CD14-positive monocyte (primary cell): ENCODE data around the gene OR2J1. TPM values are rescaled to one million over a fixed set of nuclear protein-coding genes. Genes with fewer than 3 reads are reported as not detected.

Experiments
- DNase-seq, 3 donors: peaks; one replicate each; pipeline ENCODE4 v3.0.0-alpha.2; 2011 to 2022
- H2AFZ ChIP-seq: 2 replicates; pipeline ENCODE4 v1.6.0; 2012; ENCODE audit warnings: mild to moderate bottlenecking, low read depth, low read length, inconsistent platforms; ENCODE audit not compliant: insufficient read depth, poor library complexity, severe bottlenecking
- H3K27ac ChIP-seq, 2 donors: 1 replicate in 1 of 2; 2 replicates in 1 of 2; pipeline ENCODE4 v1.5.1; 2012 to 2013; ENCODE audit warnings: low read length in 2 of 2, control low read depth in 1 of 2, inconsistent platforms in 1 of 2, low read depth in 1 of 2, mild to moderate bottlenecking in 1 of 2
- H3K27me3 ChIP-seq, 2 donors: one replicate each; pipeline versions ENCODE4 v1.6.0 to v1.6.1; 2011 to 2013; ENCODE audit warnings: low read length in 2 of 2; ENCODE audit not compliant: control insufficient read depth in 2 of 2, insufficient read depth in 2 of 2
- H3K36me3 ChIP-seq, 2 donors: replicated peaks in 1 of 2; 1 replicate in 1 of 2; 2 replicates in 1 of 2; pipeline versions ENCODE4 v1.5.1 to v1.6.1; 2012 to 2013; ENCODE audit warnings: low read length in 2 of 2, control low read depth in 1 of 2, inconsistent platforms in 1 of 2, mild to moderate bottlenecking in 1 of 2; ENCODE audit not compliant: insufficient read depth in 2 of 2, control insufficient read depth in 1 of 2
- H3K4me1 ChIP-seq, 2 donors: 1 replicate in 1 of 2; 2 replicates in 1 of 2; pipeline versions ENCODE4 v1.5.1 to v1.6.1; 2012 to 2013; ENCODE audit warnings: low read length in 2 of 2, control low read depth in 1 of 2, inconsistent platforms in 1 of 2, mild to moderate bottlenecking in 1 of 2, moderate library complexity in 1 of 2; ENCODE audit not compliant: insufficient read depth in 2 of 2, control insufficient read depth in 1 of 2
- H3K4me2 ChIP-seq: replicated peaks from 2 replicates; pipeline ENCODE3; 2012; ENCODE audit warnings: low read length, moderate library complexity, mild to moderate bottlenecking; ENCODE audit not compliant: poor library complexity, severe bottlenecking; ENCODE audit errors: extremely low read depth
- H3K4me3 ChIP-seq, 3 experiments: fragments of 200-600 bp in 1 of 3; sonication (generic) in 1 of 3; replicated peaks in 1 of 3; 1 replicate in 2 of 3; 2 replicates in 1 of 3; pipeline ENCODE4 v1.5.1; 2011 to 2013; ENCODE audit warnings: low read length in 3 of 3, mild to moderate bottlenecking in 3 of 3, control low read depth in 2 of 3, low read depth in 2 of 3, inconsistent platforms in 1 of 3, moderate library complexity in 1 of 3
- H3K79me2 ChIP-seq: 2 replicates; pipeline ENCODE4 v1.6.0; 2012; ENCODE audit warnings: mild to moderate bottlenecking, control low read depth, inconsistent platforms, low read length, moderate library complexity; ENCODE audit not compliant: insufficient read depth
- H3K9ac ChIP-seq: 2 replicates; pipeline ENCODE4 v1.6.0; 2017; ENCODE audit warnings: low read length, mild to moderate bottlenecking; ENCODE audit not compliant: insufficient read depth, poor library complexity, severe bottlenecking
- H3K9me3 ChIP-seq, 2 donors: replicated peaks in 1 of 2; 1 replicate in 1 of 2; 2 replicates in 1 of 2; pipeline versions ENCODE4 v1.5.1 to v1.6.1; 2012 to 2013; ENCODE audit warnings: low read length in 2 of 2, control low read depth in 1 of 2; ENCODE audit not compliant: control insufficient read depth in 1 of 2, insufficient read depth in 1 of 2
- H4K20me1 ChIP-seq: 2 replicates; pipeline ENCODE4 v1.6.0; 2012; ENCODE audit warnings: mild to moderate bottlenecking, low read length, control low read depth, moderate library complexity; ENCODE audit not compliant: insufficient read depth
- H3K27ac Mint-ChIP-seq, 7 donors: one replicate each; pipeline ENCODE4 v1.8.0; 2020; ENCODE audit warnings: mild to moderate bottlenecking in 7 of 7, mixed read lengths in 7 of 7, moderate library complexity in 6 of 7, inconsistent platforms in 2 of 7
- H3K27me3 Mint-ChIP-seq, 3 donors: one replicate each; pipeline ENCODE4 v1.8.0; 2021 to 2022; ENCODE audit warnings: low read depth in 3 of 3, mild to moderate bottlenecking in 3 of 3, mixed read lengths in 3 of 3, moderate library complexity in 3 of 3, inconsistent platforms in 1 of 3
- H3K36me3 Mint-ChIP-seq, 2 donors: one replicate each; pipeline ENCODE4 v1.8.0; 2020; ENCODE audit warnings: mixed read lengths in 2 of 2, inconsistent platforms in 1 of 2, mild to moderate bottlenecking in 1 of 2
- H3K4me1 Mint-ChIP-seq: one replicate; pipeline ENCODE4 v1.8.0; 2020; ENCODE audit warnings: mild to moderate bottlenecking, mixed read lengths
- H3K4me3 Mint-ChIP-seq, 2 donors: one replicate each; pipeline ENCODE4 v1.8.0; 2020; ENCODE audit warnings: mild to moderate bottlenecking in 2 of 2, mixed read lengths in 2 of 2, moderate library complexity in 1 of 2
- H3K9me3 Mint-ChIP-seq, 7 donors: one replicate each; pipeline ENCODE4 v1.8.0; 2020 to 2022; ENCODE audit warnings: mixed read lengths in 7 of 7, mild to moderate bottlenecking in 6 of 7, moderate library complexity in 6 of 7, inconsistent platforms in 2 of 7
- CTCF ChIP-seq: fragments of 200-600 bp; IDR thresholded peaks from one replicate; pipeline ENCODE4 v1.8.0; 2022; ENCODE audit warnings: antibody characterized with exemption, mild to moderate bottlenecking
- WGBS: methylation state at CpG from one replicate; pipeline ENCODE4 v1.1.5; 2013; ENCODE audit warnings: missing lambda C conversion rate; ENCODE audit not compliant: insufficient coverage; 5-methylcytosine and 5-hydroxymethylcytosine counted together
- intact Hi-C, 2 donors: fragments of 100-400 bp; cut with micrococcal nuclease; formaldehyde crosslinking; loops; one replicate each; pipeline versions ENCODE4 v1.15.0 to v1.15.1; 2023
- polyA plus RNA-seq, 3 donors: library from polyadenylated mRNA; depleted of rRNA in 1 of 3; unstranded in 2 of 3; stranded (reverse) in 1 of 3; fragments of 300-500 nt in 2 of 3; fragments of >200 nt in 1 of 3; fragmentation: Illumina TruSeq in 2 of 3; gene quantifications; 1 replicate in 2 of 3; 2 replicates in 1 of 3; pipeline ENCODE4 v1.2.3, GENCODE V29; 2012 to 2021

OR2J1 gene
- polyA plus RNA-seq, 3 donors: not detected

GRCh38 chr6:29087213-29087612 is 12.1 kb upstream of the OR2J1 start, which contains the start of gene OR2B3:
Gene OR2B3 (minus strand): TSS chr6:29087313. CDS start chr6:29087248, 65 bp downstream.
- no peak within 1 kb of the TSS for H3K4me2 ChIP-seq
- Mint-ChIP-seq H3K9me3 (peaks cover 0 to 6% (median 3%) of the 10 kb centered on the region in 7 donors), H3K27ac (no peak within 1 kb of the TSS), H3K4me1 (no peaks in the 10 kb centered on the region), H3K4me3 (no peak within 1 kb of the TSS), H3K27me3 (peaks cover 0 to 4% (median 1%) of the 10 kb centered on the region in 3 donors), H3K36me3 (no peaks in the 10 kb centered on the region)
- TF ChIP-seq CTCF: no peak
- H2AFZ ChIP-seq: no peak within 1 kb of the TSS
- H4K20me1 ChIP-seq: no peaks in the 10 kb centered on the region
- no peaks in the 10 kb centered on the region for H3K36me3 ChIP-seq
- H3K9me3 ChIP-seq: peaks cover 0 to 3% of the 10 kb centered on the region in 2 donors
- DNase-seq: no peak
- H3K9ac ChIP-seq: no peak within 1 kb of the TSS
- H3K27me3 ChIP-seq: no peaks in the 10 kb centered on the region
- no peak within 1 kb of the TSS for H3K4me3 ChIP-seq
- intact Hi-C loops: no loop called here
- no CpG with 5 or more reads among the region's 1 CpG for WGBS
- H3K27ac ChIP-seq: no peak within 1 kb of the TSS
- H3K79me2 ChIP-seq: no peaks in the 10 kb centered on the region
- no peaks in the 10 kb centered on the region for H3K4me1 ChIP-seq

- no peaks in the 10 kb centered on the region for H3K36me3 Mint-ChIP-seq
- no peak overlapping the region for H3K27ac Mint-ChIP-seq
- intact Hi-C loops: no loop called here
- peaks cover 1 to 4% (median 2%) of the 10 kb centered on the region in 3 donors for H3K27me3 Mint-ChIP-seq
- peaks cover 0 to 5% (median 2%) of the 10 kb centered on the region in 7 donors for H3K9me3 Mint-ChIP-seq
- 50% methylated on average over 1 of the region's 3 CpGs for WGBS
- no peak overlapping the region for H3K4me3 ChIP-seq
- no peak overlapping the region for H3K4me3 Mint-ChIP-seq
- no peak overlapping the region for H3K9ac ChIP-seq
- no peaks in the 10 kb centered on the region for H3K9me3 ChIP-seq
- no peaks in the 10 kb centered on the region for H3K4me1 ChIP-seq
- H3K27ac ChIP-seq: no peak overlapping the region
- no peak overlapping the region for H3K4me2 ChIP-seq
- no peaks in the 10 kb centered on the region for H3K36me3 ChIP-seq
- H3K79me2 ChIP-seq: no peaks in the 10 kb centered on the region
- no peaks in the 10 kb centered on the region for H3K27me3 ChIP-seq
- no peaks in the 10 kb centered on the region for H3K4me1 Mint-ChIP-seq
- no peak for DNase-seq
- TF ChIP-seq CTCF: no peak
- H4K20me1 ChIP-seq: no peaks in the 10 kb centered on the region
- no peak overlapping the region for H2AFZ ChIP-seq
Observed at GRCh38 chr6:29092957-29093356, 6.3 kb upstream of the OR2J1 start.
